Right atrium auricular region (tissue), 2 donors: Measurements from ENCODE around the gene DOCK2. TPM values are rescaled to one million over a fixed set of nuclear protein-coding genes. Genes with fewer than 3 reads are reported as not detected.
A peak's percentile ranks its signal among the peaks of the same experiment; 100 is the strongest.

Experiments used
- DNase-seq: peaks from one replicate; pipeline ENCODE4 v3.0.0-alpha.2; 2019; ENCODE audit warnings: low spot score
- H3K27ac ChIP-seq, 2 donors: fragments of 200-600 bp; sonication (generic); 1 replicate in 1 of 2; 2 replicates in 1 of 2; pipeline ENCODE4 v1.5.1; 2016 to 2019
- H3K27me3 ChIP-seq, 2 donors: fragments of 200-600 bp; sonication (generic); one replicate each; pipeline versions ENCODE4 v1.5.1 to v1.6.0; 2017 to 2019
- H3K36me3 ChIP-seq: fragments of 200-600 bp; sonication (generic); one replicate; pipeline ENCODE4 v1.5.1; 2016
- H3K4me1 ChIP-seq, 2 donors: fragments of 200-600 bp; sonication (generic); one replicate each; pipeline versions ENCODE4 v1.5.1 to v1.6.0; 2017 to 2019
- H3K4me3 ChIP-seq, 2 donors: fragments of 200-600 bp; sonication (generic); 1 replicate in 1 of 2; 2 replicates in 1 of 2; pipeline ENCODE4 v1.5.1; 2017 to 2019; ENCODE audit warnings: mild to moderate bottlenecking in 1 of 2, moderate library complexity in 1 of 2
- H3K9me3 ChIP-seq, 2 donors: fragments of 200-600 bp; sonication (generic); one replicate each; pipeline ENCODE4 v1.5.1; 2019
- total RNA-seq, 2 donors: library from RNA; depleted of rRNA; stranded (reverse); fragments of >200 nt; gene quantifications; one replicate each; pipeline ENCODE4 v1.1.0, GENCODE V29; 2016
- TF ChIP-seq, protein P1 (sequence below), 2 donors: fragments of 200-600 bp; sonication (generic); IDR thresholded peaks; one replicate each; pipeline ENCODE4 v1.5.1; 2019; ENCODE audit warnings: antibody characterized with exemption in 2 of 2

Gene DOCK2
- total RNA-seq, 2 donors from 2014 or later: 3.7 to 5.4 TPM

DNA sequence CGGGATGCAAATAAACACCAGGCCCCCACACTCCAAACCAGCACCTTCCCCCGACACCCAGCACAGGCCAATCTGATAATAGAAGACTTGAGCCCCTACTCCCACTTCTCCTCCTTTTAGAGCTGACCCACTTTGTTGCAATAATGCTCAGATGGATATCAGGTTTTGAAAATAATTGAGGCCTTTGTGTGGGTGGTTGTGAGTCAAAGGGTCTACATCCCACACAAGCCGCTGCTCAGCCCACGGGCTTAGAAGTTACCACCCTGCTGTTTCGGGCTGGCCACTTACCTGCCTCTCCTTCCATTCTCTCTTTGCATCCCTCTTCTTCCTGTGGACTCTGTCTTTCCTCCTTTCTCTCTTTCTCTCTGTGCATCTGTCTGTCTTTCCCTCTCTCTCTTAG lies 432.4 kb downstream of the DOCK2 start:
- no peak for DNase-seq
- no peaks in the 10 kb centered on the region for H3K4me1 ChIP-seq
- H3K36me3 ChIP-seq: no peaks in the 10 kb centered on the region
- H3K9me3 ChIP-seq: no peaks in the 10 kb centered on the region
- H3K27me3 ChIP-seq: no peaks in the 10 kb centered on the region
- no peak overlapping the region for H3K27ac ChIP-seq
- H3K4me3 ChIP-seq: no peak overlapping the region
- TF ChIP-seq, protein P1, sequence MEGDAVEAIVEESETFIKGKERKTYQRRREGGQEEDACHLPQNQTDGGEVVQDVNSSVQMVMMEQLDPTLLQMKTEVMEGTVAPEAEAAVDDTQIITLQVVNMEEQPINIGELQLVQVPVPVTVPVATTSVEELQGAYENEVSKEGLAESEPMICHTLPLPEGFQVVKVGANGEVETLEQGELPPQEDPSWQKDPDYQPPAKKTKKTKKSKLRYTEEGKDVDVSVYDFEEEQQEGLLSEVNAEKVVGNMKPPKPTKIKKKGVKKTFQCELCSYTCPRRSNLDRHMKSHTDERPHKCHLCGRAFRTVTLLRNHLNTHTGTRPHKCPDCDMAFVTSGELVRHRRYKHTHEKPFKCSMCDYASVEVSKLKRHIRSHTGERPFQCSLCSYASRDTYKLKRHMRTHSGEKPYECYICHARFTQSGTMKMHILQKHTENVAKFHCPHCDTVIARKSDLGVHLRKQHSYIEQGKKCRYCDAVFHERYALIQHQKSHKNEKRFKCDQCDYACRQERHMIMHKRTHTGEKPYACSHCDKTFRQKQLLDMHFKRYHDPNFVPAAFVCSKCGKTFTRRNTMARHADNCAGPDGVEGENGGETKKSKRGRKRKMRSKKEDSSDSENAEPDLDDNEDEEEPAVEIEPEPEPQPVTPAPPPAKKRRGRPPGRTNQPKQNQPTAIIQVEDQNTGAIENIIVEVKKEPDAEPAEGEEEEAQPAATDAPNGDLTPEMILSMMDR (IDR thresholded peaks at IDR 0.05): no peak

DNA sequence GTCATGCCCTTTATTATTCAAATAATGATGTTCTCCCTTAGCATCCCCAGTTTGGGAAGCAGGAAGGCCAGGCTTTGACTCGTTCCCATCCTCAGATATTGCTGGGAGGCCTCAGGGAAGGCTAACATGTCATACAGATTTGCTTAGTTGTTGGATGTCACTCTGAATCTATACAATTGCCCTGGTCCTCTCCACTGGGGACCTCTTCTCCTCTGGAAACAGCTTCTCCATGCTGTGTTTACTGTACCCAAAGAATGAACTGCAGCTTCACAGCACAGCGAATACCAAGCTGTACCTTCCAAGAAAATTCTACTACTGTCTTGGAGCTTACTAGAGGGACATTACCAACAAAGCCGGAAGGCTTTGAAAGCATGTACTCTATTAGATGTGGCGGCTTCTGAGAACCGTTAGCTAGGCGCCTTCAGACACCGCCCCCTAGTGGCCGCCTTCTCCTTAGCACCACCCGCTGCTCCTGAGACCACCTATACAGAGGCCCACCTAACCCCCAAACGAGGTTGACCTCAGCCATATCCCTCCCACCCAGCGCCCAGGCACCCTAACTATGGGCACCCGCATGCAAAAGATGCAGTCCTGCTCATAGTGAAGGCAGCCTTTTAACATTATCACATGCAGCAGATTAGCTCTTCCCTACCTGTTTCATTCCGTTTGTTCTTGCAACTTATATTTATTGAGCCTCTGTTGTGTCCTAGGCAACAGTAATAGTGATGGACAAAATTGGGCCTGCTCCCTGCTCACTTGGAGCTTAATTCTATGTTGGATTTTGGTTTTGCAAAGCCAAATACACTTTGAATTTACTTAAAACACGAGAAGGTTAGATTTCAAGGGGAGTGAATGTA lies 433.7 kb downstream of the DOCK2 start:
- TF ChIP-seq, protein P1 (IDR thresholded peaks at IDR 0.05): peak; percentile 50 to 76
- no peaks in the 10 kb centered on the region for H3K27me3 ChIP-seq
- no peak for DNase-seq
- H3K4me3 ChIP-seq: no peak overlapping the region
- no peaks in the 10 kb centered on the region for H3K36me3 ChIP-seq
- no peaks in the 10 kb centered on the region for H3K4me1 ChIP-seq
- no peaks in the 10 kb centered on the region for H3K9me3 ChIP-seq
- H3K27ac ChIP-seq: no peak overlapping the region

DNA sequence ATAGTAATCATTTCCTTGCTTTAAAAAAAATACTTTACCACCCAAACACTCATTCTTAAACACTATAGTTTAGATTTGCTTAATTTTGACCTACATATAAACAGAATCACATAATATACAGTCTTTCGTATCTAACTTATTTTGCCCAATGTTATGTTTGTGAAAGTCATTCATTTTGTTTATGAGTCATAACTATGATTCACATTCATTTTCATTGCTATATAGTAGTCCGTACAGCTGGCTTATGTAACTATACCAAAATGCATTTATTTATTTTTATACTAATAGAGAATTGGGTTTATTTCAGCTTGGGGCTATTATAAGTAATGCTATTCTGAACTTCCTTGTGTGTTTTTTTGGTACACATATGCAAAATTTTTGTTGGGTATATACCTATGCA lies 434.7 kb downstream of the DOCK2 start:
- no peaks in the 10 kb centered on the region for H3K4me1 ChIP-seq
- no peak overlapping the region for H3K4me3 ChIP-seq
- TF ChIP-seq, protein P1 (IDR thresholded peaks at IDR 0.05): no peak
- no peak overlapping the region for H3K27ac ChIP-seq
- H3K36me3 ChIP-seq: no peaks in the 10 kb centered on the region
- H3K27me3 ChIP-seq: no peaks in the 10 kb centered on the region
- H3K9me3 ChIP-seq: no peaks in the 10 kb centered on the region
- no peak for DNase-seq

DNA sequence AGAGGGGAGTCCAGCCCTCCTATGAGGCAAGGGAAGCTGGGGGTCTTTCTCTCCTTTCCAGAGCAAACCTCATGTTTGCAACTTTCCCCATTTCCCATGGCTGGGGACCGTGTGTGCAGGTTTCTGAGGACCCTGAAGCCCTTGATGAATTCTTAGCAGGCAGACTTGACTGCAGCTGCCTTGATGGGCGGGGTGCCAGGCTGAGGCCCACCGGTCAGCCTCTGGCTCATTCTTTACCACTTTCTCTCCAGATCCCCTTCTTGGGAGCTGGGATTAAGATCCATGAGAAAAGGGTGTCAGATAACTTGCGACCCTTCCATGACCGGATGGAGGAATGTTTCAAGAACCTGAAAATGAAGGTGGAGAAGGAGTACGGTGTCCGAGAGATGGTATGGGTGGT lies 438.6 kb downstream of the DOCK2 start:
- no peaks in the 10 kb centered on the region for H3K36me3 ChIP-seq
- H3K27me3 ChIP-seq: no peaks in the 10 kb centered on the region
- H3K4me3 ChIP-seq: no peak overlapping the region
- TF ChIP-seq, protein P1 (IDR thresholded peaks at IDR 0.05): no peak
- H3K4me1 ChIP-seq: no peaks in the 10 kb centered on the region
- no peaks in the 10 kb centered on the region for H3K9me3 ChIP-seq
- no peak overlapping the region for H3K27ac ChIP-seq
- DNase-seq: no peak

GRCh38 chr5:170076211-170076610 lies 439.1 kb downstream of the DOCK2 start:
- Histone ChIP-seq H3K36me3 (no peaks in the 10 kb centered on the region), H3K4me3 (no peak overlapping the region), H3K27ac (no peak overlapping the region), H3K27me3 (no peaks in the 10 kb centered on the region), H3K4me1 (no peaks in the 10 kb centered on the region), H3K9me3 (no peaks in the 10 kb centered on the region)
- TF ChIP-seq, protein P1 (IDR thresholded peaks at IDR 0.05): no peak
- DNase-seq: no peak

- DNase-seq: no peak
- no peak overlapping the region for H3K27ac ChIP-seq
- no peaks in the 10 kb centered on the region for H3K27me3 ChIP-seq
- no peaks in the 10 kb centered on the region for H3K4me1 ChIP-seq
- H3K4me3 ChIP-seq: no peak overlapping the region
- TF ChIP-seq, protein P1 (IDR thresholded peaks at IDR 0.05): no peak
- no peaks in the 10 kb centered on the region for H3K36me3 ChIP-seq
- no peaks in the 10 kb centered on the region for H3K9me3 ChIP-seq
These were observed 439.7 kb downstream of the DOCK2 start for GRCh38 chr5:170076739-170077138.
